Gastroesophageal sphincter (tissue), 3 donors: ENCODE measurements around the gene FLG2.

Experiments used
- CTCF ChIP-seq, 4 experiments: fragments of 200-600 bp in 2 of 4; fragments of 450-650 bp in 2 of 4; sonication (generic) in 1 of 4; IDR thresholded peaks; one replicate each; pipeline ENCODE4 v1.5.1; 2017 to 2019; ENCODE audit warnings: antibody characterized with exemption in 4 of 4, mild to moderate bottlenecking in 2 of 4, moderate library complexity in 2 of 4
- POLR2A ChIP-seq, 2 donors: fragments of 450-650 bp; IDR thresholded peaks; one replicate each; pipeline ENCODE4 v1.6.1; 2017; ENCODE audit warnings: antibody characterized with exemption in 2 of 2, mild to moderate bottlenecking in 2 of 2, moderate library complexity in 1 of 2
- POLR2AphosphoS5 ChIP-seq: sonication (generic); formaldehyde crosslinking; IDR thresholded peaks from one replicate; pipeline ENCODE4 v1.6.1; 2017; ENCODE audit warnings: antibody characterized with exemption

- TF ChIP-seq CTCF (IDR thresholded peaks at IDR 0.05) (no peak), POLR2AphosphoS5 (no peak), POLR2A (IDR thresholded peaks at IDR 0.05) (no peak)
These were observed 39.2 kb upstream of the FLG2 start for GRCh38 chr1:152398812-152399698.
